Loucy (cell line): Measurements from ENCODE around the gene NTPCR.

Experiments
- H2AFZ ChIP-seq: fragments of 200-600 bp; sonication (generic); 2 replicates; pipeline ENCODE4 v1.6.0; 2016; ENCODE audit warnings: antibody characterized with exemption, mild to moderate bottlenecking, low read length, moderate library complexity
- H3F3A ChIP-seq: fragments of 200-600 bp; 2 replicates; pipeline ENCODE4 v1.6.0; 2016; ENCODE audit warnings: antibody characterized with exemption, low read depth, mild to moderate bottlenecking
- H3K27me3 ChIP-seq: fragments of 200-600 bp; sonication (generic); 2 replicates; pipeline ENCODE4 v1.6.1; 2014; ENCODE audit warnings: low read length, mild to moderate bottlenecking; ENCODE audit not compliant: insufficient read depth, poor library complexity, severe bottlenecking
- H3K36me3 ChIP-seq: fragments of 200-600 bp; sonication (generic); 2 replicates; pipeline ENCODE4 v1.6.1; 2016; ENCODE audit warnings: low read length; ENCODE audit not compliant: insufficient read depth
- H3K4me1 ChIP-seq: fragments of 200-600 bp; sonication (generic); 2 replicates; pipeline ENCODE4 v1.5.1; 2014; ENCODE audit warnings: low read length, mild to moderate bottlenecking; ENCODE audit not compliant: insufficient read depth, poor library complexity, severe bottlenecking
- H3K4me2 ChIP-seq: fragments of 200-600 bp; sonication (generic); 2 replicates; pipeline ENCODE4 v1.6.0; 2014; ENCODE audit warnings: antibody characterized with exemption, low read length, low read depth, mild to moderate bottlenecking; ENCODE audit not compliant: poor library complexity, severe bottlenecking
- H3K4me3 ChIP-seq: fragments of 200-600 bp; sonication (generic); 2 replicates; pipeline ENCODE4 v1.5.1; 2014; ENCODE audit warnings: low read length, mild to moderate bottlenecking, mixed read lengths; ENCODE audit not compliant: poor library complexity, severe bottlenecking
- H3K79me2 ChIP-seq: fragments of 200-600 bp; sonication (generic); 2 replicates; pipeline ENCODE4 v1.6.1; 2014; ENCODE audit warnings: low read length; ENCODE audit not compliant: insufficient read depth
- H3K9ac ChIP-seq: fragments of 200-600 bp; sonication (generic); 2 replicates; pipeline ENCODE4 v1.6.0; 2014; ENCODE audit warnings: mild to moderate bottlenecking, low read depth, low read length, moderate library complexity; ENCODE audit not compliant: poor library complexity, severe bottlenecking
- H3K9me2 ChIP-seq: fragments of 200-600 bp; sonication (generic); replicated peaks from 2 replicates; pipeline ENCODE4 v1.6.1; 2016; ENCODE audit warnings: low read depth, low read length, mixed read lengths
- H3K9me3 ChIP-seq: fragments of 200-600 bp; sonication (generic); 2 replicates; pipeline ENCODE4 v1.6.1; 2014; ENCODE audit warnings: mild to moderate bottlenecking, antibody characterized with exemption, low read length, low read depth; ENCODE audit not compliant: insufficient read depth
- H4K20me1 ChIP-seq: fragments of 200-600 bp; sonication (generic); 2 replicates; pipeline ENCODE4 v1.6.0; 2014; ENCODE audit warnings: antibody characterized with exemption, low read length, mild to moderate bottlenecking; ENCODE audit not compliant: insufficient read depth, poor library complexity, severe bottlenecking
- CTCF ChIP-seq: fragments of 200-600 bp; sonication (generic); conservative IDR thresholded peaks from 2 replicates; pipeline ENCODE4 v1.5.1; 2014; ENCODE audit warnings: mild to moderate bottlenecking, antibody characterized with exemption, low read length
- EZH2phosphoT487 ChIP-seq: fragments of 200-600 bp; IDR thresholded peaks from 2 replicates; pipeline ENCODE4 v1.6.1; 2018; ENCODE audit warnings: antibody characterized with exemption, mild to moderate bottlenecking, moderate library complexity, borderline replicate concordance

NTPCR gene

GRCh38 chr1:232970508-232970907 lies 20.1 kb downstream of the NTPCR start:
- Histone ChIP-seq H3K9me3 (peaks cover 23% of the 10 kb centered on the region), H3K9ac (no peak overlapping the region), H3K27me3 (no peaks in the 10 kb centered on the region), H4K20me1 (no peaks in the 10 kb centered on the region), H3K9me2 (no peaks in the 10 kb centered on the region), H3K4me3 (no peak overlapping the region), H2AFZ (no peak overlapping the region), H3K36me3 (peaks cover 64% of the 10 kb centered on the region), H3F3A (no peaks in the 10 kb centered on the region), H3K4me1 (peaks cover 44% of the 10 kb centered on the region), H3K79me2 (peaks cover 30% of the 10 kb centered on the region), H3K4me2 (no peak overlapping the region)
- TF ChIP-seq CTCF (no peak), EZH2phosphoT487 (no peak)

- Histone ChIP-seq H3K4me1 (peaks cover 24% of the 10 kb centered on the region), H3K4me3 (no peak overlapping the region), H4K20me1 (no peaks in the 10 kb centered on the region), H3K9ac (no peak overlapping the region), H3K4me2 (no peak overlapping the region), H3K79me2 (0 out of 2 replicates have a peak, but pooled peaks cover 3% of the 10 kb centered on the region), H2AFZ (no peak overlapping the region), H3K9me2 (no peaks in the 10 kb centered on the region), H3K9me3 (peaks cover 23% of the 10 kb centered on the region), H3F3A (no peaks in the 10 kb centered on the region), H3K36me3 (peaks cover 71% of the 10 kb centered on the region), H3K27me3 (no peaks in the 10 kb centered on the region)
- TF ChIP-seq CTCF: no peak
- TF ChIP-seq EZH2phosphoT487: no peak
Observed at GRCh38 chr1:232973652-232974611, 23.5 kb downstream of the NTPCR start.

- H2AFZ ChIP-seq: no peak overlapping the region
- H3K79me2 ChIP-seq: 0 out of 2 replicates have a peak, but pooled peaks cover 3% of the 10 kb centered on the region
- H3K9ac ChIP-seq: no peak overlapping the region
- H3K4me2 ChIP-seq: no peak overlapping the region
- no peak for TF ChIP-seq CTCF
- TF ChIP-seq EZH2phosphoT487: no peak
- no peak overlapping the region for H3K4me3 ChIP-seq
- no peaks in the 10 kb centered on the region for H3K9me2 ChIP-seq
- H3K9me3 ChIP-seq: peaks cover 23% of the 10 kb centered on the region
- no peaks in the 10 kb centered on the region for H3F3A ChIP-seq
- peaks cover 21% of the 10 kb centered on the region for H3K4me1 ChIP-seq
- H4K20me1 ChIP-seq: no peaks in the 10 kb centered on the region
- no peaks in the 10 kb centered on the region for H3K27me3 ChIP-seq
- H3K36me3 ChIP-seq: peaks cover 65% of the 10 kb centered on the region
Observed at GRCh38 chr1:232974971-232975370, 24.6 kb downstream of the NTPCR start.
